ENCODE measurements around the gene ESPNL. TPM values are rescaled to one million over a fixed set of nuclear protein-coding genes. Genes with fewer than 3 reads are reported as not detected.

Gene ESPNL
- total RNA-seq, 4 donors from 2014 or later: 0.19 to 0.47 (median 0.25) TPM

GRCh38 chr2:238100821-238101771 is 956 bp downstream of the ESPNL start:
- ATAC-seq (ENCODE audit: low FRiP score) (no peak), DNase-seq (ENCODE audit: low spot score) (peak; percentile 3)
- TF ChIP-seq, protein P1, sequence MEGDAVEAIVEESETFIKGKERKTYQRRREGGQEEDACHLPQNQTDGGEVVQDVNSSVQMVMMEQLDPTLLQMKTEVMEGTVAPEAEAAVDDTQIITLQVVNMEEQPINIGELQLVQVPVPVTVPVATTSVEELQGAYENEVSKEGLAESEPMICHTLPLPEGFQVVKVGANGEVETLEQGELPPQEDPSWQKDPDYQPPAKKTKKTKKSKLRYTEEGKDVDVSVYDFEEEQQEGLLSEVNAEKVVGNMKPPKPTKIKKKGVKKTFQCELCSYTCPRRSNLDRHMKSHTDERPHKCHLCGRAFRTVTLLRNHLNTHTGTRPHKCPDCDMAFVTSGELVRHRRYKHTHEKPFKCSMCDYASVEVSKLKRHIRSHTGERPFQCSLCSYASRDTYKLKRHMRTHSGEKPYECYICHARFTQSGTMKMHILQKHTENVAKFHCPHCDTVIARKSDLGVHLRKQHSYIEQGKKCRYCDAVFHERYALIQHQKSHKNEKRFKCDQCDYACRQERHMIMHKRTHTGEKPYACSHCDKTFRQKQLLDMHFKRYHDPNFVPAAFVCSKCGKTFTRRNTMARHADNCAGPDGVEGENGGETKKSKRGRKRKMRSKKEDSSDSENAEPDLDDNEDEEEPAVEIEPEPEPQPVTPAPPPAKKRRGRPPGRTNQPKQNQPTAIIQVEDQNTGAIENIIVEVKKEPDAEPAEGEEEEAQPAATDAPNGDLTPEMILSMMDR (IDR thresholded peaks at IDR 0.05): no peak

DNA sequence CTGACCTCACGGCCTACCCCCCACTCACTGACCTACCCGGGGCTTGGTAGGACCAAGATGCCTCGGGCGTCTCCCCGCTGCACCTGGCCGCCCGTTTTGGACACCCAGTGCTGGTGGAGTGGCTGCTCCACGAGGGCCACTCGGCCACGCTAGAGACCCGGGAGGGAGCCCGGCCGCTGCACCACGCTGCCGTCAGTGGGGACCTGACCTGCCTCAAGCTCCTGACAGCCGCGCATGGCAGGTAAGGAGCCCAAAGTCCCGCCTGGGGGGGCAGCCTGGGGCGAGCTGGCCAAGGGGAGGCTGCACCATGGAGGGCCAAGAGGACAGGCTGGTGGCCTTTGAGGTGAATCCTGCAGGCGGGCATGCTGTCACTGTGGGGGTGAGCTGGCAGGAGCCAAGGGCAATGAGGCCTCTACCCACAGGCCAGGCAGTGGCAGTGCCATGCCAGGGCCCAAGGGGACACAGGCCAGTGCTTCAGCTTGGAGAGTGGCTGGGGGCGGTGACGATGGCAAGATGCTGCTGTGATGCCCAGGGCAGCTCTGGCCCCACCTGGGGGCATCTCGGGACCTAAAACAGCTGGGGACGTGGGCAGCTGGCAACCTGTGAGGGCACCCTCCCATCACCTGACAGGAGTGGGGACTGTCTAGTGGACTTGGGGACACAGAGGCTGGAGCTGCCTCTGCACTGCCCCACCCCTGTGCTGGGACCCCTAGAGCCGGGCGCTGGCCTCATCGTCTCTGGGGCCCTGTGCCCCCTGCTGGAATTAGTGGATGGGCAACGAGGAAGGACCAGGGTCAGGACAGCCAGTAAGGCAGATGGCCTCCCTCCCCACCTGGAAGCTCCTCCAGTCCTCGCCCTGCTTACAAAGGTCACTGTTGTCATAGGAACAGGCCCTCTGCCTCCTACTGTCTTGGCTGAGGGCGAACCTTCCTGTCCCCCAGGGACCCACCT is 2.0 kb downstream of the ESPNL start:
- TF ChIP-seq, protein P1 (IDR thresholded peaks at IDR 0.05): no peak
- ATAC-seq (ENCODE audit: low FRiP score) (no peak), DNase-seq (ENCODE audit: low spot score) (no peak)

DNA sequence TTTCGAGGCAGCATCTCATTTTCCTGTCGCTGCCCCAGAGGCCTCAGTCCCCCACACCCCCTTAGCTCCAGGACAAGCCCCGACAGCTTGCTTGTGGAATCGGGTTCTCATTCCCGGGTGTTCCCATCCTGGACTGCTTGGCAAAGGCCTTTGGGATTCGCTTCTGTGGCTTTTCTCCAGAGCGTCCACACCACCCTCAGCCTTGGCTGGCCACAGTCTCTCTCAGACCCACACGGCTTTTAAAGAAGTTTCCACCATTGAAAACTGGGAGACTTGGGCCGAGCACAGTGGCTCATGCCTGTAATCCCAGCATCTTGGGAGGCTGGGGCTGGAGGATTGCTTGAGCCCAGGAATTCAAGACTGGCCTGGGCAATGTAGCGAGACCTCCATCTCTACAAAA is 2.7 kb downstream of the ESPNL start:
- ATAC-seq (ENCODE audit: low FRiP score): no peak
- DNase-seq (ENCODE audit: low spot score): no peak
- TF ChIP-seq, protein P1 (IDR thresholded peaks at IDR 0.05): no peak

- DNase-seq (ENCODE audit: low spot score) (no peak), ATAC-seq (ENCODE audit: low FRiP score) (no peak)
- TF ChIP-seq, protein P1 (IDR thresholded peaks at IDR 0.05): no peak
Observed at GRCh38 chr2:238103465-238104225, 3.5 kb downstream of the ESPNL start.

- DNase-seq (ENCODE audit: low spot score): no peak
- TF ChIP-seq, protein P1 (IDR thresholded peaks at IDR 0.05): no peak
- ATAC-seq (ENCODE audit: low FRiP score): no peak
Observed at GRCh38 chr2:238104226-238104690, 4.1 kb downstream of the ESPNL start.

DNA sequence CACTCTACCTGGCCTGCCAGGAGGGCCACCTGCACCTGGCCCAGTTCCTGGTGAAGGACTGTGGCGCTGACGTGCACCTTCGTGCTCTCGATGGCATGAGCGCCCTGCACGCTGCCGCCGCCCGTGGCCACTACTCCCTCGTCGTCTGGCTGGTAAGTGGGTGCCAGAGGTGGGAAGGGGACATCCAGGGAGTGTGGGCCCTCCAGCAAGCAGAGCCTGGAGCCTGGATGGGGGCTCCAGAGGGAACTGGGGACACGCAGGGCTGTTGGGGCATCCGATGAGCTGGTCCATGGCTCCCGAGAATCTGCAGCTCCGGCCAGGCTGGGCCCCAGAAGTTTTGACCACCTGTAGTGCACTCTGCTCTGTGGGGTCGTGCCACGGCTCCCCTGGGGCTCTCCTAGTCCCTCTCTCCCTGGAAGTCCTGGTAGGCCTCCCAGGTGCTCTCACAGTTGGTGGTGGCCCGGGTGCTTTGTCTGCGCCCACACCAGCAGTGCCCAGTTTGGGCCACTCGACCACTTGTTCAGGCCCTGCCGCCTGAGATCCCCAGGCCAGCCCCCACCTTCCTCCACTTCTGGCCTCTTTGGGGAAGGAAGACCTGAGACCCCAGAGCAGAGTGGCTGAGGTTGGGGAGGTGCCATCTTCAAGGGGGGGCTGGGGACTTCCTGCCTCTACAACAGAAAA is 4.7 kb downstream of the ESPNL start:
- no peak for ATAC-seq (ENCODE audit: low FRiP score)
- TF ChIP-seq, protein P1 (IDR thresholded peaks at IDR 0.05): no peak
- no peak for DNase-seq (ENCODE audit: low spot score)
